ENCODE measurements around the gene DDAH2. TPM values are rescaled to one million over a fixed set of nuclear protein-coding genes. Genes with fewer than 3 reads are reported as not detected.

Gene DDAH2
- total and polyA plus RNA-seq, 8 donors, result 33.3 to 133 (median 65.8) TPM

- Histone ChIP-seq H3K27ac (peak overlapping the region in 1 of 5 donors; percentile 43), H3K4me3 (no peak overlapping the region), H3K9me3 (no peaks in the 10 kb centered on the region), H3K36me3 (peaks cover 63 to 89% (median 85%) of the 10 kb centered on the region in 4 donors), H3K27me3 (no peaks in the 10 kb centered on the region), H3K4me1 (peaks cover 4 to 29% (median 17%) of the 10 kb centered on the region in 4 donors)
- TF ChIP-seq EP300 (IDR thresholded peaks at IDR 0.05) (no peak), POLR2AphosphoS5 (IDR thresholded peaks at IDR 0.05) (no peak), CTCF (IDR thresholded peaks at IDR 0.05) (no peak), POLR2A (IDR thresholded peaks at IDR 0.05) (no peak)
- intact Hi-C loops (cut with DNase I; ENCODE audit: low total_unique reads), result loop anchor here (10.0 kb wide), 1 partner anchor 77 kb away; the partner anchor contains the start of gene SAPCD1
- DNase-seq, result no peak
- WGBS, 5 donors, result 80 to 87% (median 82%) methylated on average over 13 to 14 of the region's 14 CpGs
Measured at GRCh38 chr6:31687860-31688693, 41.0 kb downstream of the DDAH2 start.

- Histone ChIP-seq H3K9me3 (no peaks in the 10 kb centered on the region), H3K27me3 (no peaks in the 10 kb centered on the region), H3K4me1 (peaks cover 4 to 36% (median 21%) of the 10 kb centered on the region in 4 donors), H3K4me3 (no peak overlapping the region), H3K27ac (no peak overlapping the region), H3K36me3 (peaks cover 56 to 81% (median 77%) of the 10 kb centered on the region in 4 donors)
- 83 to 94% (median 84%) methylated on average over 8 of the region's 8 CpGs for WGBS, 5 donors
- TF ChIP-seq EP300 (IDR thresholded peaks at IDR 0.05) (no peak), POLR2AphosphoS5 (IDR thresholded peaks at IDR 0.05) (no peak), POLR2A (IDR thresholded peaks at IDR 0.05) (no peak), CTCF (IDR thresholded peaks at IDR 0.05) (no peak)
- intact Hi-C loops (cut with DNase I; ENCODE audit: low total_unique reads), result loop anchor here (10.0 kb wide), 1 partner anchor 77 kb away; the partner anchor contains the start of gene SAPCD1
- no peak for DNase-seq
Measured at GRCh38 chr6:31687321-31687720, 41.8 kb downstream of the DDAH2 start.

- Histone ChIP-seq H3K27ac (no peak overlapping the region), H3K4me3 (no peak overlapping the region), H3K27me3 (no peaks in the 10 kb centered on the region), H3K36me3 (peaks cover 49 to 73% (median 69%) of the 10 kb centered on the region in 4 donors), H3K9me3 (no peaks in the 10 kb centered on the region), H3K4me1 (peaks cover 9 to 44% (median 26%) of the 10 kb centered on the region in 4 donors)
- DNase-seq, result no peak
- intact Hi-C loops (cut with DNase I; ENCODE audit: low total_unique reads), result loop anchor here (10.0 kb wide), 1 partner anchor 78 kb away; the partner anchor contains the start of gene SAPCD1
- 76 to 88% (median 81%) methylated on average over 5 of the region's 5 CpGs for whole genome bisulfite sequencing, 5 donors
- TF ChIP-seq POLR2A (IDR thresholded peaks at IDR 0.05) (no peak), POLR2AphosphoS5 (IDR thresholded peaks at IDR 0.05) (no peak)
Measured at GRCh38 chr6:31686483-31686882, 42.6 kb downstream of the DDAH2 start.

- TF ChIP-seq POLR2A (IDR thresholded peaks at IDR 0.05), result no peak
- TF ChIP-seq POLR2AphosphoS5 (IDR thresholded peaks at IDR 0.05), result no peak
- no peak for TF ChIP-seq EP300 (IDR thresholded peaks at IDR 0.05)
- no peak for TF ChIP-seq CTCF (IDR thresholded peaks at IDR 0.05)
- Histone ChIP-seq H3K27ac (peak overlapping the region in 4 of 5 donors; percentile 24 to 66 (median 53)), H3K27me3 (no peaks in the 10 kb centered on the region), H3K36me3 (peaks cover 22 to 44% (median 40%) of the 10 kb centered on the region in 4 donors), H3K9me3 (no peaks in the 10 kb centered on the region), H3K4me1 (peaks cover 11 to 39% (median 28%) of the 10 kb centered on the region in 4 donors), H3K4me3 (peak overlapping the region in 3 of 4 donors; percentile 30 to 38 (median 38))
- whole genome bisulfite sequencing, 5 donors, result 53 to 73% (median 54%) methylated on average over 13 of the region's 13 CpGs
- intact Hi-C loops (cut with DNase I; ENCODE audit: low total_unique reads), result loop anchor here (10.0 kb wide), 1 partner anchor 81 kb away; the partner anchor contains the start of gene SAPCD1
- peak in 1 of 2 donors; percentile 46 for DNase-seq
Measured at GRCh38 chr6:31683591-31683990, 45.5 kb downstream of the DDAH2 start.

All from stomach (tissue), 9 donors.